Smooth muscle cell (in vitro differentiated cells): ENCODE measurements around the gene MTARC2. TPM values are rescaled to one million over a fixed set of nuclear protein-coding genes. Genes with fewer than 3 reads are reported as not detected.

ENCODE experiments used
- DNase-seq: peaks from one replicate; lab custom pipeline; 2025; ENCODE audit not compliant: unreplicated experiment; lab: John Stamatoyannopoulos, UW
- H2AFZ ChIP-seq: fragments of 200-600 bp; sonication (generic); 2 replicates; pipeline ENCODE4 v1.6.0; 2016; ENCODE audit warnings: antibody characterized with exemption, low read depth, mild to moderate bottlenecking
- H3F3A ChIP-seq: fragments of 200-600 bp; sonication (generic); 2 replicates; pipeline ENCODE4 v1.6.0; 2017; ENCODE audit warnings: antibody characterized with exemption, low read depth
- H3K27ac ChIP-seq: fragments of 200-600 bp; sonication (generic); 2 replicates; pipeline ENCODE4 v1.5.1; 2016; ENCODE audit warnings: low read depth, mild to moderate bottlenecking
- H3K27me3 ChIP-seq: fragments of 200-600 bp; sonication (generic); 2 replicates; pipeline ENCODE4 v1.6.1; 2016; ENCODE audit warnings: low read depth, mild to moderate bottlenecking
- H3K36me3 ChIP-seq: fragments of 200-600 bp; sonication (generic); 2 replicates; pipeline ENCODE4 v1.5.1; 2016; ENCODE audit warnings: low read depth
- H3K4me1 ChIP-seq: fragments of 200-600 bp; sonication (generic); 2 replicates; pipeline ENCODE4 v1.5.1; 2016; ENCODE audit warnings: low read depth
- H3K4me2 ChIP-seq: fragments of 200-600 bp; sonication (generic); 2 replicates; pipeline ENCODE4 v1.6.0; 2016; ENCODE audit warnings: mild to moderate bottlenecking
- H3K4me3 ChIP-seq: fragments of 200-600 bp; sonication (generic); 2 replicates; pipeline ENCODE4 v1.5.1; 2016; ENCODE audit warnings: mild to moderate bottlenecking
- H3K79me2 ChIP-seq: fragments of 200-600 bp; sonication (generic); 2 replicates; pipeline ENCODE4 v1.6.0; 2016; ENCODE audit warnings: low read depth, mild to moderate bottlenecking
- H3K9ac ChIP-seq: fragments of 200-600 bp; sonication (generic); 2 replicates; pipeline ENCODE4 v1.6.0; 2016; ENCODE audit warnings: low read depth
- H3K9me3 ChIP-seq: fragments of 200-600 bp; sonication (generic); replicated peaks from 2 replicates; pipeline ENCODE4 v1.5.1; 2016; ENCODE audit warnings: low read depth
- H4K20me1 ChIP-seq: fragments of 200-600 bp; sonication (generic); 2 replicates; pipeline ENCODE4 v1.6.0; 2016; ENCODE audit warnings: low read depth
- CTCF ChIP-seq: fragments of 200-600 bp; sonication (generic); IDR thresholded peaks from 2 replicates; pipeline ENCODE4 v1.5.1; 2017; ENCODE audit warnings: borderline replicate concordance, mild to moderate bottlenecking, antibody characterized with exemption; ENCODE audit not compliant: insufficient read depth, poor library complexity, severe bottlenecking
- WGBS: methylation state at CpG from one replicate; pipeline ENCODE4 v1.1.7; 2016; ENCODE audit warnings: low lambda C conversion rate; 5-methylcytosine and 5-hydroxymethylcytosine counted together
- polyA plus RNA-seq: library from polyadenylated mRNA; unstranded; fragments of >200 nt; fragmentation: Nextera tagmentation; extraction: Ambion mirVana; gene quantifications from 2 replicates; pipeline ENCODE4 v1.2.1, GENCODE V29; 2016
- total RNA-seq: library from RNA; depleted of rRNA; stranded (reverse); fragments of >200 nt; gene quantifications from 2 replicates; pipeline ENCODE4 v1.2.3, GENCODE V29; 2014

MTARC2 gene
- total and polyA plus RNA-seq, 2 experiments from 2014 or later = 6.1 to 7.6 TPM

GRCh38 chr1:220828950-220829586, 80.9 kb downstream of the MTARC2 start:
- DNase-seq = no peak
- Histone ChIP-seq H4K20me1 (no peaks in the 10 kb centered on the region), H3K9me3 (no peaks in the 10 kb centered on the region), H3K4me3 (no peak overlapping the region), H3K9ac (no peak overlapping the region), H2AFZ (no peak overlapping the region), H3K79me2 (no peaks in the 10 kb centered on the region), H3K4me1 (no peaks in the 10 kb centered on the region), H3F3A (no peaks in the 10 kb centered on the region), H3K36me3 (no peaks in the 10 kb centered on the region), H3K4me2 (no peak overlapping the region), H3K27ac (no peak overlapping the region), H3K27me3 (peaks cover 41% of the 10 kb centered on the region)
- WGBS = 20% methylated on average over 4 of the region's 4 CpGs
- no peak for TF ChIP-seq CTCF

- Histone ChIP-seq H3K36me3 (no peaks in the 10 kb centered on the region), H3K4me3 (no peak overlapping the region), H3K4me1 (no peaks in the 10 kb centered on the region), H3K9me3 (no peaks in the 10 kb centered on the region), H3F3A (no peaks in the 10 kb centered on the region), H4K20me1 (no peaks in the 10 kb centered on the region), H3K9ac (no peak overlapping the region), H3K27me3 (peaks cover 84% of the 10 kb centered on the region), H3K27ac (no peak overlapping the region), H2AFZ (no peak overlapping the region), H3K79me2 (no peaks in the 10 kb centered on the region), H3K4me2 (no peak overlapping the region)
- no peak for DNase-seq
- no peak for TF ChIP-seq CTCF
- 60% methylated on average over 2 of the region's 2 CpGs for WGBS
Measured at GRCh38 chr1:220833436-220833835, 85.3 kb downstream of the MTARC2 start.

Other genes starting within 250 kb of the MTARC2 start
- 5.5 and 5.6 TPM in 2 replicates for gene MARK1, start 220.2 kb upstream of the MTARC2 start, total RNA-seq
- 2.5 and 4.4 TPM in 2 replicates for gene MARK1, start 220.2 kb upstream of the MTARC2 start, polyA plus RNA-seq
- 0.22 and 1.2 TPM in 2 replicates for gene C1orf115, start 58.0 kb upstream of the MTARC2 start, total RNA-seq
- gene C1orf115, start 58.0 kb upstream of the MTARC2 start, polyA plus RNA-seq = 0.05 and 1.3 TPM in 2 replicates
- gene MTARC1, start 38.6 kb downstream of the MTARC2 start, total RNA-seq = 0.18 and 2.3 TPM in 2 replicates
- 0.28 and 0.83 TPM in 2 replicates for gene MTARC1, start 38.6 kb downstream of the MTARC2 start, polyA plus RNA-seq
- 0.58 and 3.2 TPM in 2 replicates for gene HLX, start 131.1 kb downstream of the MTARC2 start, total RNA-seq
- gene HLX, start 131.1 kb downstream of the MTARC2 start, polyA plus RNA-seq = 2.5 and 4.0 TPM in 2 replicates